ENCODE measurements around the gene BCAS1.

GRCh38 chr20:54002741-54003140 is 67.7 kb downstream of the BCAS1 start:
- TF ChIP-seq CTCF (IDR thresholded peaks at IDR 0.05) (no peak), POLR2A (IDR thresholded peaks at IDR 0.05) (no peak)

Measured in prostate gland (tissue), 2 donors.